GM13977 (cell line): Measurements from ENCODE around the gene MAPT.
"Not testable (repeated sequence)": the region's sequence is repeated elsewhere in the genome, so short reads cannot be mapped to it uniquely, and the experiment has no call there.

Experiments used
- DNase-seq: peaks from one replicate; pipeline ENCODE4 v3.0.0; 2012; ENCODE audit warnings: low spot score
- in situ Hi-C: fragments of 300-500 bp; cut with MboI; formaldehyde crosslinking; loops from one replicate; pipeline ENCODE4 v1.12.0; 2022; ENCODE audit warnings: low sequenced_read_pairs, low pct_unique_long_range_greater_than_20kb, mixed read lengths, inconsistent platforms; ENCODE audit not compliant: unreplicated experiment
- TF ChIP-seq, protein P1 (sequence below): IDR thresholded peaks from 2 replicates; pipeline ENCODE4 v1.5.1; 2012; ENCODE audit warnings: mild to moderate bottlenecking, control low read depth; ENCODE audit not compliant: insufficient read depth; ENCODE audit errors: extremely low read depth, missing control alignments

Gene MAPT

DNA sequence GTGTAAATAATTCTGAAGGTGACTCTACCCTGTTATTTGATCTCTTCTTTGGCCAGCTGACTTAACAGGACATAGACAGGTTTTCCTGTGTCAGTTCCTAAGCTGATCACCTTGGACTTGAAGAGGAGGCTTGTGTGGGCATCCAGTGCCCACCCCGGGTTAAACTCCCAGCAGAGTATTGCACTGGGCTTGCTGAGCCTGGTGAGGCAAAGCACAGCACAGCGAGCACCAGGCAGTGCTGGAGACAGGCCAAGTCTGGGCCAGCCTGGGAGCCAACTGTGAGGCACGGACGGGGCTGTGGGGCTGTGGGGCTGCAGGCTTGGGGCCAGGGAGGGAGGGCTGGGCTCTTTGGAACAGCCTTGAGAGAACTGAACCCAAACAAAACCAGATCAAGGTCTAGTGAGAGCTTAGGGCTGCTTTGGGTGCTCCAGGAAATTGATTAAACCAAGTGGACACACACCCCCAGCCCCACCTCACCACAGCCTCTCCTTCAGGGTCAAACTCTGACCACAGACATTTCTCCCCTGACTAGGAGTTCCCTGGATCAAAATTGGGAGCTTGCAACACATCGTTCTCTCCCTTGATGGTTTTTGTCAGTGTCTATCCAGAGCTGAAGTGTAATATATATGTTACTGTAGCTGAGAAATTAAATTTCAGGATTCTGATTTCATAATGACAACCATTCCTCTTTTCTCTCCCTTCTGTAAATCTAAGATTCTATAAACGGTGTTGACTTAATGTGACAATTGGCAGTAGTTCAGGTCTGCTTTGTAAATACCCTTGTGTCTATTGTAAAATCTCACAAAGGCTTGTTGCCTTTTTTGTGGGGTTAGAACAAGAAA is 109.8 kb downstream of the MAPT start:
- TF ChIP-seq, protein P1, sequence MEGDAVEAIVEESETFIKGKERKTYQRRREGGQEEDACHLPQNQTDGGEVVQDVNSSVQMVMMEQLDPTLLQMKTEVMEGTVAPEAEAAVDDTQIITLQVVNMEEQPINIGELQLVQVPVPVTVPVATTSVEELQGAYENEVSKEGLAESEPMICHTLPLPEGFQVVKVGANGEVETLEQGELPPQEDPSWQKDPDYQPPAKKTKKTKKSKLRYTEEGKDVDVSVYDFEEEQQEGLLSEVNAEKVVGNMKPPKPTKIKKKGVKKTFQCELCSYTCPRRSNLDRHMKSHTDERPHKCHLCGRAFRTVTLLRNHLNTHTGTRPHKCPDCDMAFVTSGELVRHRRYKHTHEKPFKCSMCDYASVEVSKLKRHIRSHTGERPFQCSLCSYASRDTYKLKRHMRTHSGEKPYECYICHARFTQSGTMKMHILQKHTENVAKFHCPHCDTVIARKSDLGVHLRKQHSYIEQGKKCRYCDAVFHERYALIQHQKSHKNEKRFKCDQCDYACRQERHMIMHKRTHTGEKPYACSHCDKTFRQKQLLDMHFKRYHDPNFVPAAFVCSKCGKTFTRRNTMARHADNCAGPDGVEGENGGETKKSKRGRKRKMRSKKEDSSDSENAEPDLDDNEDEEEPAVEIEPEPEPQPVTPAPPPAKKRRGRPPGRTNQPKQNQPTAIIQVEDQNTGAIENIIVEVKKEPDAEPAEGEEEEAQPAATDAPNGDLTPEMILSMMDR, result no peak
- no peak for DNase-seq
- in situ Hi-C loops, result loop anchor here (10.0 kb wide), 1 partner anchor 211 kb away; no protein-coding TSS in a partner anchor

DNA sequence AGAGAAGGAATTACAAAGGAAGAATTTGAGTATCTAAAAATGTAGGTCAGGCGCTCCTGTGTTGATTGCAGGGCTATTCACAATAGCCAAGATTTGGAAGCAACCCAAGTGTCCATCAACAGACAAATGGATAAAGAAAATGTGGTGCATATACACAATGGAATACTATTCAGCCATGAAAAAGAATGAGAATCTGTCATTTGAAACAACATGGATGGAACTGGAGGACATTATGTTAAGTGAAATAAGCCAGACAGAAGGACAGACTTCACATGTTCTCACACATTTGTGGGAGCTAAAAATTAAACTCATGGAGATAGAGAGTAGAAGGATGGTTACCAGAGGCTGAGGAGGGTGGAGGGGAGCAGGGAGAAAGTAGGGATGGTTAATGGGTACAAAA is 111.7 kb downstream of the MAPT start:
- not testable (repeated sequence) for DNase-seq
- in situ Hi-C loops, result loop anchor here (10.0 kb wide), 1 partner anchor 209 kb away; no protein-coding TSS in a partner anchor

DNA sequence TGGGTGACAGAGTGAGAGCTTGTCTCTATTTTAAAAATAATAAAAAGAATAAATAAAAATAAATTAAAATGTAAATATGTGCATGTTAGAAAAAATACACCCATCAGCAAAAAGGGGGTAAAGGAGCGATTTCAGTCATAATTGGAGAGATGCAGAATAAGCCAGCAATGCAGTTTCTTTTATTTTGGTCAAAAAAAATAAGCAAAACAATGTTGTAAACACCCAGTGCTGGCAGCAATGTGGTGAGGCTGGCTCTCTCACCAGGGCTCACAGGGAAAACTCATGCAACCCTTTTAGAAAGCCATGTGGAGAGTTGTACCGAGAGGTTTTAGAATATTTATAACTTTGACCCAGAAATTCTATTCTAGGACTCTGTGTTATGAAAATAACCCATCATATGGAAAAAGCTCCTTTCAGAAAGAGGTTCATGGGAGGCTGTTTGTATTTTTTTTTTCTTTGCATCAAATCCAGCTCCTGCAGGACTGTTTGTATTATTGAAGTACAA is 113.2 kb downstream of the MAPT start:
- in situ Hi-C loops, result loop anchor here (10.0 kb wide), 1 partner anchor 207 kb away; no protein-coding TSS in a partner anchor
- no peak for DNase-seq
- TF ChIP-seq, protein P1, result no peak

DNA sequence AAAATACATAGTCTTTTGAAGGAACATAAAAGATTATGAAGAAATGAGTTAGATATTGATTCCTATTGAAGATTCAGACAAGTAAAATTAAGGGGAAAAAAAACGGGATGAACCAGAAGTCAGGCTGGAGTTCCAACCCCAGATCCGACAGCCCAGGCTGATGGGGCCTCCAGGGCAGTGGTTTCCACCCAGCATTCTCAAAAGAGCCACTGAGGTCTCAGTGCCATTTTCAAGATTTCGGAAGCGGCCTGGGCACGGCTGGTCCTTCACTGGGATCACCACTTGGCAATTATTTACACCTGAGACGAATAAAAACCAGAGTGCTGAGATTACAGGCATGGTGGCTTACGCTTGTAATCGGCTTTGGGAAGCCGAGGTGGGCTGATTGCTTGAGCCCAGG is 114.2 kb downstream of the MAPT start:
- in situ Hi-C loops, result loop anchor here (10.0 kb wide), 1 partner anchor 206 kb away; no protein-coding TSS in a partner anchor

DNA sequence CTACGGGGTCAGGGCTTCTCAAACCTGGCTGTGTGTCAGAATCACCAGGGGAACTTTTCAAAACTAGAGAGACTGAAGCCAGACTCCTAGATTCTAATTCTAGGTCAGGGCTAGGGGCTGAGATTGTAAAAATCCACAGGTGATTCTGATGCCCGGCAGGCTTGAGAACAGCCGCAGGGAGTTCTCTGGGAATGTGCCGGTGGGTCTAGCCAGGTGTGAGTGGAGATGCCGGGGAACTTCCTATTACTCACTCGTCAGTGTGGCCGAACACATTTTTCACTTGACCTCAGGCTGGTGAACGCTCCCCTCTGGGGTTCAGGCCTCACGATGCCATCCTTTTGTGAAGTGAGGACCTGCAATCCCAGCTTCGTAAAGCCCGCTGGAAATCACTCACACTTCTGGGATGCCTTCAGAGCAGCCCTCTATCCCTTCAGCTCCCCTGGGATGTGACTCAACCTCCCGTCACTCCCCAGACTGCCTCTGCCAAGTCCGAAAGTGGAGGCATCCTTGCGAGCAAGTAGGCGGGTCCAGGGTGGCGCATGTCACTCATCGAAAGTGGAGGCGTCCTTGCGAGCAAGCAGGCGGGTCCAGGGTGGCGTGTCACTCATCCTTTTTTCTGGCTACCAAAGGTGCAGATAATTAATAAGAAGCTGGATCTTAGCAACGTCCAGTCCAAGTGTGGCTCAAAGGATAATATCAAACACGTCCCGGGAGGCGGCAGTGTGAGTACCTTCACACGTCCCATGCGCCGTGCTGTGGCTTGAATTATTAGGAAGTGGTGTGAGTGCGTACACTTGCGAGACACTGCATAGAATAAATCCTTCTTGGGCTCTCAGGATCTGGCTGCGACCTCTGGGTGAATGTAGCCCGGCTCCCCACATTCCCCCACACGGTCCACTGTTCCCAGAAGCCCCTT is 115.6 kb downstream of the MAPT start:
- in situ Hi-C loops, result loop anchor here (10.0 kb wide), 1 partner anchor 205 kb away; no protein-coding TSS in a partner anchor
- DNase-seq, result no peak
- TF ChIP-seq, protein P1, result no peak

More for the DNA sequence above, 114.2 kb downstream of the MAPT start:
- TF ChIP-seq, protein P1, result no peak
- no peak for DNase-seq

DNA sequence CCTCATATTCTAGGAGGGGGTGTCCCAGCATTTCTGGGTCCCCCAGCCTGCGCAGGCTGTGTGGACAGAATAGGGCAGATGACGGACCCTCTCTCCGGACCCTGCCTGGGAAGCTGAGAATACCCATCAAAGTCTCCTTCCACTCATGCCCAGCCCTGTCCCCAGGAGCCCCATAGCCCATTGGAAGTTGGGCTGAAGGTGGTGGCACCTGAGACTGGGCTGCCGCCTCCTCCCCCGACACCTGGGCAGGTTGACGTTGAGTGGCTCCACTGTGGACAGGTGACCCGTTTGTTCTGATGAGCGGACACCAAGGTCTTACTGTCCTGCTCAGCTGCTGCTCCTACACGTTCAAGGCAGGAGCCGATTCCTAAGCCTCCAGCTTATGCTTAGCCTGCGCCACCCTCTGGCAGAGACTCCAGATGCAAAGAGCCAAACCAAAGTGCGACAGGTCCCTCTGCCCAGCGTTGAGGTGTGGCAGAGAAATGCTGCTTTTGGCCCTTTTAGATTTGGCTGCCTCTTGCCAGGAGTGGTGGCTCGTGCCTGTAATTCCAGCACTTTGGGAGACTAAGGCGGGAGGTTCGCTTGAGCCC is 116.3 kb downstream of the MAPT start:
- DNase-seq, result no peak
- in situ Hi-C loops, result no loop called here
- TF ChIP-seq, protein P1, result no peak
